NCI-H345 treated with DMSO at 0.1 percent for 48 hours (cell line): ENCODE data around the gene VCAM1.
"Not testable (repeated sequence)": the region's sequence is repeated elsewhere in the genome, so short reads cannot be mapped to it uniquely, and the experiment has no call there.

Experiments
- DNase-seq: peaks from one replicate; lab custom pipeline; 2025; ENCODE audit not compliant: unreplicated experiment; lab: John Stamatoyannopoulos, UW

Gene VCAM1

GRCh38 chr1:100775483-100775882 is 55.9 kb downstream of the VCAM1 start:
- no peak for DNase-seq

- DNase-seq = no peak
Observed at GRCh38 chr1:100778748-100779147, 59.2 kb downstream of the VCAM1 start.

- no peak for DNase-seq
Observed at GRCh38 chr1:100780814-100781213, 61.3 kb downstream of the VCAM1 start.

- DNase-seq = not testable (repeated sequence)
Observed at GRCh38 chr1:100781728-100782127, 62.2 kb downstream of the VCAM1 start.

GRCh38 chr1:100782473-100783039 is 63.0 kb downstream of the VCAM1 start:
- no peak for DNase-seq

- no peak for DNase-seq
Observed at GRCh38 chr1:100785470-100786052, 66.0 kb downstream of the VCAM1 start.

- DNase-seq = no peak
Observed at GRCh38 chr1:100786870-100787269, 67.3 kb downstream of the VCAM1 start.
